ENCODE measurements around the gene EXD3. TPM values are rescaled to one million over a fixed set of nuclear protein-coding genes. Genes with fewer than 3 reads are reported as not detected.

EXD3 gene
- total and polyA plus RNA-seq, 9 of the 15 experiments (the other 6 are each of a cell fraction or from before 2014, with no cell fraction given) = 0.29 to 12.5 (median 3.9) TPM

DNA sequence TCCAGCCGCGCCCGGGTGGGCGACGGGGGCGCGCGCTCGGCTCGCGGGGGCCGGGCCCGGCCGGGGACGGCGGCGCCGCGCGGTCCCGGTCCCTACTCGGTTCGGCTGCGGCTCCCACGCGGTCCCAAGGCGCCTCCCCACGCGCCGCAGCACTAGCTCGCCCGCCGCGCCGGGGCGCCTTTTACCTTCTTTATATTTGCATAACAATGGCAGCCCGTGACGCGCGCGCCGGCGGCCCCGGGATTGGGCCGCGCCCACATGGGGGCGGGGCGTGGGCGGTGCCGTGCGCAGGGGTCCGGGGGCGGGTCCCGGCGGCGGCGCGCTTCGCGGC, 120.9 kb downstream of the EXD3 start, which contains the start of gene NRARP (continued):
- TF ChIP-seq ZNF740 (CRISPR knock-in tag; IDR thresholded peaks at IDR 0.05) = no peak
- TF ChIP-seq ZNF740 (tag; IDR thresholded peaks at IDR 0.05) = no peak
- TF ChIP-seq, protein P1, sequence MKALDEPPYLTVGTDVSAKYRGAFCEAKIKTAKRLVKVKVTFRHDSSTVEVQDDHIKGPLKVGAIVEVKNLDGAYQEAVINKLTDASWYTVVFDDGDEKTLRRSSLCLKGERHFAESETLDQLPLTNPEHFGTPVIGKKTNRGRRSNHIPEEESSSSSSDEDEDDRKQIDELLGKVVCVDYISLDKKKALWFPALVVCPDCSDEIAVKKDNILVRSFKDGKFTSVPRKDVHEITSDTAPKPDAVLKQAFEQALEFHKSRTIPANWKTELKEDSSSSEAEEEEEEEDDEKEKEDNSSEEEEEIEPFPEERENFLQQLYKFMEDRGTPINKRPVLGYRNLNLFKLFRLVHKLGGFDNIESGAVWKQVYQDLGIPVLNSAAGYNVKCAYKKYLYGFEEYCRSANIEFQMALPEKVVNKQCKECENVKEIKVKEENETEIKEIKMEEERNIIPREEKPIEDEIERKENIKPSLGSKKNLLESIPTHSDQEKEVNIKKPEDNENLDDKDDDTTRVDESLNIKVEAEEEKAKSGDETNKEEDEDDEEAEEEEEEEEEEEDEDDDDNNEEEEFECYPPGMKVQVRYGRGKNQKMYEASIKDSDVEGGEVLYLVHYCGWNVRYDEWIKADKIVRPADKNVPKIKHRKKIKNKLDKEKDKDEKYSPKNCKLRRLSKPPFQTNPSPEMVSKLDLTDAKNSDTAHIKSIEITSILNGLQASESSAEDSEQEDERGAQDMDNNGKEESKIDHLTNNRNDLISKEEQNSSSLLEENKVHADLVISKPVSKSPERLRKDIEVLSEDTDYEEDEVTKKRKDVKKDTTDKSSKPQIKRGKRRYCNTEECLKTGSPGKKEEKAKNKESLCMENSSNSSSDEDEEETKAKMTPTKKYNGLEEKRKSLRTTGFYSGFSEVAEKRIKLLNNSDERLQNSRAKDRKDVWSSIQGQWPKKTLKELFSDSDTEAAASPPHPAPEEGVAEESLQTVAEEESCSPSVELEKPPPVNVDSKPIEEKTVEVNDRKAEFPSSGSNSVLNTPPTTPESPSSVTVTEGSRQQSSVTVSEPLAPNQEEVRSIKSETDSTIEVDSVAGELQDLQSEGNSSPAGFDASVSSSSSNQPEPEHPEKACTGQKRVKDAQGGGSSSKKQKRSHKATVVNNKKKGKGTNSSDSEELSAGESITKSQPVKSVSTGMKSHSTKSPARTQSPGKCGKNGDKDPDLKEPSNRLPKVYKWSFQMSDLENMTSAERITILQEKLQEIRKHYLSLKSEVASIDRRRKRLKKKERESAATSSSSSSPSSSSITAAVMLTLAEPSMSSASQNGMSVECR (CRISPR knock-in tag; IDR thresholded peaks at IDR 0.05) = no peak
- no peak for TF ChIP-seq AFF1 (IDR thresholded peaks at IDR 0.05; ENCODE audit: low read depth in 1 of 2, partially characterized antibody in 2 of 2)
- no peak for TF ChIP-seq GABPA (tag; conservative IDR thresholded peaks at IDR 0.05; ENCODE audit: low read depth)
- peak; percentile 74 for TF ChIP-seq CREB1 (IDR thresholded peaks at IDR 0.05)
- peak; percentile 51; the same call in 1 of the 2 replicates for TF ChIP-seq CREB1 (CRISPR knock-in tag; IDR thresholded peaks at IDR 0.05)
- TF ChIP-seq, protein P2, sequence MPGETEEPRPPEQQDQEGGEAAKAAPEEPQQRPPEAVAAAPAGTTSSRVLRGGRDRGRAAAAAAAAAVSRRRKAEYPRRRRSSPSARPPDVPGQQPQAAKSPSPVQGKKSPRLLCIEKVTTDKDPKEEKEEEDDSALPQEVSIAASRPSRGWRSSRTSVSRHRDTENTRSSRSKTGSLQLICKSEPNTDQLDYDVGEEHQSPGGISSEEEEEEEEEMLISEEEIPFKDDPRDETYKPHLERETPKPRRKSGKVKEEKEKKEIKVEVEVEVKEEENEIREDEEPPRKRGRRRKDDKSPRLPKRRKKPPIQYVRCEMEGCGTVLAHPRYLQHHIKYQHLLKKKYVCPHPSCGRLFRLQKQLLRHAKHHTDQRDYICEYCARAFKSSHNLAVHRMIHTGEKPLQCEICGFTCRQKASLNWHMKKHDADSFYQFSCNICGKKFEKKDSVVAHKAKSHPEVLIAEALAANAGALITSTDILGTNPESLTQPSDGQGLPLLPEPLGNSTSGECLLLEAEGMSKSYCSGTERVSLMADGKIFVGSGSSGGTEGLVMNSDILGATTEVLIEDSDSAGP (CRISPR knock-in tag; IDR thresholded peaks at IDR 0.05) = no peak
- TF ChIP-seq, protein P3, sequence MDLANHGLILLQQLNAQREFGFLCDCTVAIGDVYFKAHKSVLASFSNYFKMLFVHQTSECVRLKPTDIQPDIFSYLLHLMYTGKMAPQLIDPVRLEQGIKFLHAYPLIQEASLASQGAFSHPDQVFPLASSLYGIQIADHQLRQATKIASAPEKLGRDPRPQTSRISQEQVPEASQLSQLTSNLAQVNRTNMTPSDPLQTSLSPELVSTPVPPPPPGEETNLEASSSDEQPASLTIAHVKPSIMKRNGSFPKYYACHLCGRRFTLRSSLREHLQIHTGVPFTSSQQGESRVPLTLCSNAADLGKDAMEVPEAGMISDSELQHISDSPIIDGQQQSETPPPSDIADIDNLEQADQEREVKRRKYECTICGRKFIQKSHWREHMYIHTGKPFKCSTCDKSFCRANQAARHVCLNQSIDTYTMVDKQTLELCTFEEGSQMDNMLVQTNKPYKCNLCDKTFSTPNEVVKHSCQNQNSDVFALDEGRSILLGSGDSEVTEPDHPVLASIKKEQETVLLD (IDR thresholded peaks at IDR 0.05) = no peak
- TF ChIP-seq SOX6 (IDR thresholded peaks at IDR 0.05) = peak; percentile 98
- no peak for TF ChIP-seq ZNF707 (CRISPR knock-in tag; conservative IDR thresholded peaks at IDR 0.05)
- TF ChIP-seq CREB3 (tag; conservative IDR thresholded peaks at IDR 0.05; ENCODE audit: low read depth) = no peak
- no peak for TF ChIP-seq KLF10 (CRISPR knock-in tag; IDR thresholded peaks at IDR 0.05)
- no peak for TF ChIP-seq HDAC1 (IDR thresholded peaks at IDR 0.05)
